OCI-LY3 (cell line): ENCODE results near the gene PIGU.

Source experiments
- H2AFZ ChIP-seq: fragments of 200-600, 300-600 bp; shearing (Covaris generic); 2 replicates; pipeline ENCODE4 v1.6.0; 2014; ENCODE audit warnings: antibody characterized with exemption, low read depth, low read length
- H3K27ac ChIP-seq: fragments of 200-600, 300-600 bp; sonication (generic); 2 replicates; pipeline ENCODE4 v1.5.1; 2014; ENCODE audit warnings: mild to moderate bottlenecking, low read length, moderate library complexity, mixed read lengths
- H3K27me3 ChIP-seq: fragments of 200-600, 300-600 bp; sonication (generic); 2 replicates; pipeline ENCODE4 v1.6.1; 2014; ENCODE audit warnings: low read depth, low read length, mixed read lengths
- H3K36me3 ChIP-seq: fragments of 200-600, 300-600 bp; sonication (generic); replicated peaks from 2 replicates; pipeline ENCODE3; 2014; ENCODE audit warnings: low read depth, low read length, mixed read lengths
- H3K4me1 ChIP-seq: fragments of 300-600, 200-600 bp; sonication (generic); 2 replicates; pipeline ENCODE4 v1.6.1; 2014; ENCODE audit warnings: low read length, mixed read lengths
- H3K4me2 ChIP-seq: fragments of 200-600, 300-600 bp; sonication (generic); 2 replicates; pipeline ENCODE4 v1.6.1; 2014; ENCODE audit warnings: low read length, mixed read lengths
- H3K4me3 ChIP-seq: fragments of 300-600, 200-600 bp; sonication (generic); 2 replicates; pipeline ENCODE4 v1.5.1; 2014; ENCODE audit warnings: antibody characterized with exemption, mild to moderate bottlenecking, low read length, moderate library complexity
- H3K79me2 ChIP-seq: fragments of 300-600, 200-600 bp; shearing (Covaris generic); 2 replicates; pipeline ENCODE4 v1.6.1; 2014; ENCODE audit warnings: mild to moderate bottlenecking, low read length, mixed read lengths
- H3K9ac ChIP-seq: fragments of 300-600, 200-600 bp; shearing (Covaris generic); 2 replicates; pipeline ENCODE4 v1.6.0; 2014; ENCODE audit warnings: mild to moderate bottlenecking, low read length, moderate library complexity
- H3K9me3 ChIP-seq: fragments of 200-600, 300-600 bp; shearing (Covaris generic); 2 replicates; pipeline ENCODE4 v1.6.1; 2014; ENCODE audit warnings: low read length, mixed read lengths; ENCODE audit not compliant: insufficient read depth
- H4K20me1 ChIP-seq: fragments of 200-600, 300-600 bp; sonication (generic); 2 replicates; pipeline ENCODE4 v1.6.1; 2016; ENCODE audit warnings: low read length, mixed read lengths; ENCODE audit not compliant: insufficient read depth
- EZH2phosphoT487 ChIP-seq: fragments of 200-600 bp; shearing (Covaris generic); IDR thresholded peaks from 2 replicates; pipeline ENCODE4 v1.6.1; 2018; ENCODE audit warnings: antibody characterized with exemption, mixed run types, low read depth
- TF ChIP-seq, protein P1 (sequence below): fragments of 200-600, 300-600 bp; sonication (generic); IDR thresholded peaks from 2 replicates; pipeline ENCODE4 v1.5.1; 2014; ENCODE audit warnings: antibody characterized with exemption, low read length, low read depth

The PIGU gene

DNA sequence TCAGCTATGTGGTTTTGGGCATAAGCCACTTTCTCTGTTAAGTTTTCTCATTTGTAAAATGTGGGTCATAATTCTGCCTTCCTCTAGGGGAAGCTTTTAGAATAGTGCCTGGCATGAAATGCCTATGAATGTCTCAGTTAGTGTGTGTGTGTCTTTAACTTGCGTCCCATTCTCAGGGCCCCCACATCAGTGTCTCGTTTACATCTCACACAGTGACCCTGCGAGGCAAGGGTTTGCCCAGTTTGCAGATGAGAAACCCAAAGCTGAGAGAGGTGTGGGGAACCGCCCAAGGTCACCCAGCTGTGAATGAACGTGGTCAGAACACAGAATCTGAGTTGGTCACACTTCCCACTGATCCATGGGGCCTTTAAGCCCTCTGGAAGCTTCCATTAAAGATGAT, 146.6 kb downstream of the PIGU start:
- Histone ChIP-seq H3K27me3 (no peaks in the 10 kb centered on the region), H3K4me1 (no peaks in the 10 kb centered on the region), H3K79me2 (peaks cover 5% of the 10 kb centered on the region; the same call in 1 of the 2 replicates), H3K9me3 (no peaks in the 10 kb centered on the region), H3K4me2 (no peak overlapping the region), H3K4me3 (no peak overlapping the region), H3K9ac (no peak overlapping the region), H3K36me3 (peaks cover 67% of the 10 kb centered on the region), H3K27ac (no peak overlapping the region), H2AFZ (no peak overlapping the region), H4K20me1 (peaks cover 39% of the 10 kb centered on the region)
- no peak for TF ChIP-seq EZH2phosphoT487
- TF ChIP-seq, protein P1, sequence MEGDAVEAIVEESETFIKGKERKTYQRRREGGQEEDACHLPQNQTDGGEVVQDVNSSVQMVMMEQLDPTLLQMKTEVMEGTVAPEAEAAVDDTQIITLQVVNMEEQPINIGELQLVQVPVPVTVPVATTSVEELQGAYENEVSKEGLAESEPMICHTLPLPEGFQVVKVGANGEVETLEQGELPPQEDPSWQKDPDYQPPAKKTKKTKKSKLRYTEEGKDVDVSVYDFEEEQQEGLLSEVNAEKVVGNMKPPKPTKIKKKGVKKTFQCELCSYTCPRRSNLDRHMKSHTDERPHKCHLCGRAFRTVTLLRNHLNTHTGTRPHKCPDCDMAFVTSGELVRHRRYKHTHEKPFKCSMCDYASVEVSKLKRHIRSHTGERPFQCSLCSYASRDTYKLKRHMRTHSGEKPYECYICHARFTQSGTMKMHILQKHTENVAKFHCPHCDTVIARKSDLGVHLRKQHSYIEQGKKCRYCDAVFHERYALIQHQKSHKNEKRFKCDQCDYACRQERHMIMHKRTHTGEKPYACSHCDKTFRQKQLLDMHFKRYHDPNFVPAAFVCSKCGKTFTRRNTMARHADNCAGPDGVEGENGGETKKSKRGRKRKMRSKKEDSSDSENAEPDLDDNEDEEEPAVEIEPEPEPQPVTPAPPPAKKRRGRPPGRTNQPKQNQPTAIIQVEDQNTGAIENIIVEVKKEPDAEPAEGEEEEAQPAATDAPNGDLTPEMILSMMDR, result no peak

DNA sequence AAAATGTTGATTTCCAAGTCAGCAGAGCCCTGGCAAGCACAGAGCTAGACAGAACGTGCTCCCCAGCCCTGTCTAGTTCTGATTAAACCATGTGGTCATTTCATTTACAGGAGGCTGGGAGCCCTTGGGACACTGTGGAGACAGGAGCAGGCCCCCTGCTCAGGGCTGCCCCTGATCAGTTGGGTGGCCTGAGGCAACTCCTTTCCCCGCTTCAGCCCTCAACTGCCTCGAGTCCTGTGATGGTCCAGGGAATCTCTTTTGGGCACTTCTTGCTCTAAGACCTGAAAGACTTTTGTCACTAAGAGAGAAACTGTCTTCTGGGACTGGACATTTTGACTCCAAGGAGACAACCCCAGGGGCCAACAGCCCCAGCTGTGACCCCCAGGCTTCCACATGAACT, 147.2 kb downstream of the PIGU start:
- H2AFZ ChIP-seq, result no peak overlapping the region
- no peaks in the 10 kb centered on the region for H3K4me1 ChIP-seq
- H3K4me2 ChIP-seq, result no peak overlapping the region
- TF ChIP-seq EZH2phosphoT487, result no peak
- TF ChIP-seq, protein P1, result no peak
- H3K27me3 ChIP-seq, result no peaks in the 10 kb centered on the region
- no peak overlapping the region for H3K27ac ChIP-seq
- no peaks in the 10 kb centered on the region for H3K9me3 ChIP-seq
- H3K4me3 ChIP-seq, result no peak overlapping the region
- peaks cover 44% of the 10 kb centered on the region for H4K20me1 ChIP-seq
- H3K9ac ChIP-seq, result no peak overlapping the region
- H3K79me2 ChIP-seq, result peaks cover 7% of the 10 kb centered on the region; the same call in 1 of the 2 replicates
- peaks cover 61% of the 10 kb centered on the region for H3K36me3 ChIP-seq

DNA sequence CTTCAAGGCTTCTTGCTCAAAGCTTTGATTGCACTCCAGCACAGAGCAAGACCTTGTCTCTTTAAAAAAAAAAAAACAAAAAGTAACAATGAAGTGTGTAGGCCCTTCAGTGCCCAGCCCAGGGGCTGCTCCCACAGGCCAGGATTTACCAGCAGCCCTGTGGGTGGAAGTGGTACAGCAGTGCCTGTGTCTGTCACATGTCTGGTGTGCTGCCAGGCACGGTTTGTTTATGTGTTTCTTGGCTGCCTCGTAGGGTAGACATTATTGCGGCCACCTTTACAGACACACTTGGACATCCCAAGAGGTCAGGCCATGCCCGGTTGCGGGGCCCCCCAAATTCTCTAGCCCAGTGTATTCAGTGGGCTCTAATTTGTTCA, 148.0 kb downstream of the PIGU start:
- peaks cover 58% of the 10 kb centered on the region for H3K36me3 ChIP-seq

DNA sequence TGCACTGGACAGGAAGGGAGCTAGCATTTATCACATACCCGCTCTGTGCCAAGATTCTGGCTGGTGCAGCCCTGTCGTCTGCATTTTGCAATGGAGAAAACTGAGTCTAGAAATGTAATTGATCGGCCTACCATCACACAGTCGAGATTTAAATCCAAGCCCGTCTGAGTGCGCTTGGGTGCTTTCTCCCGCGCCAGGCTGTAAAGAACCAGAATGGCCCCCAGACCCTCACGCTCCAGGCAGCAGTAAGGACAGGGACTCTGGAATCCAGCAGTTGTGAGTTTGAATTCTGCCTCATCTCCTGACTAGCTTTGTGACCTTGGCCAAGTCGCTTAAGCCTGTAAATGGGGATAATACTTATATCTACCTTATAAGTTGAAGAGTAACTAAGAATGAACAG, 149.9 kb downstream of the PIGU start:
- Histone ChIP-seq H3K4me3 (no peak overlapping the region), H3K9me3 (no peaks in the 10 kb centered on the region), H3K36me3 (peaks cover 46% of the 10 kb centered on the region), H2AFZ (no peak overlapping the region), H3K4me2 (no peak overlapping the region), H3K4me1 (no peaks in the 10 kb centered on the region), H4K20me1 (peaks cover 58% of the 10 kb centered on the region), H3K27me3 (no peaks in the 10 kb centered on the region), H3K9ac (no peak overlapping the region), H3K79me2 (peaks cover 29% of the 10 kb centered on the region), H3K27ac (no peak overlapping the region)
- no peak for TF ChIP-seq EZH2phosphoT487

More for the DNA sequence above, 148.0 kb downstream of the PIGU start:
- Histone ChIP-seq H3K4me3 (no peak overlapping the region), H3K4me2 (no peak overlapping the region), H3K9ac (no peak overlapping the region), H3K27ac (no peak overlapping the region), H3K4me1 (no peaks in the 10 kb centered on the region), H3K79me2 (peaks cover 13% of the 10 kb centered on the region), H4K20me1 (peaks cover 50% of the 10 kb centered on the region), H3K9me3 (no peaks in the 10 kb centered on the region), H3K27me3 (no peaks in the 10 kb centered on the region), H2AFZ (no peak overlapping the region)
- TF ChIP-seq EZH2phosphoT487, result no peak
- TF ChIP-seq, protein P1, result no peak

DNA sequence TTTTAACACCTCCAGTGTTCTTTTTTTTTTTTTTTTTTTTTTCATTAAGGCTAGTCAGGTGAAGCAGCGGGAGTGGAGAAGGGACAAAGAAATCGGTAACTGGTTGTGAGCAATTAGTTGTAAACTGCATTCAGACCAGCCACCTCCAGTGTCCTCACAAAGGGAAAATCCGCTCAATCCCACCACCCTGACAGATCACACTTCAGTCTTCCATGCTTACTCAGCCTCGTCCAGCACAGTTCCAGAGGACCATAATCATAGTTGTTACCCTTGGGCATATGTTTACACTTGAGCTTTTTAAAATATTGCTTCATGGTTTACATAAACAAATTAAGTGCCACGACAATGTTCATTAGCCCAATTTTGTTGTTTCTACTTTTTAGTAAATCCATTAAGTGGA, 150.4 kb downstream of the PIGU start:
- Histone ChIP-seq H3K79me2 (peaks cover 35% of the 10 kb centered on the region), H3K4me2 (no peak overlapping the region), H3K9ac (no peak overlapping the region), H3K4me3 (no peak overlapping the region), H3K27me3 (no peaks in the 10 kb centered on the region), H4K20me1 (peaks cover 56% of the 10 kb centered on the region), H3K36me3 (peaks cover 46% of the 10 kb centered on the region), H2AFZ (no peak overlapping the region), H3K4me1 (no peaks in the 10 kb centered on the region), H3K27ac (no peak overlapping the region), H3K9me3 (no peaks in the 10 kb centered on the region)
- TF ChIP-seq EZH2phosphoT487, result no peak
- TF ChIP-seq, protein P1, result no peak
